WERI-Rb-1 (cell line): Measurements from ENCODE around the gene INPP5K.
A peak's percentile ranks its signal among the peaks of the same experiment; 100 is the strongest.

Experiments used
- DNase-seq: peaks from one replicate; pipeline ENCODE4 v3.0.0-alpha.2; 2020
- H3K27ac ChIP-seq: fragments of 250-450 bp; sonication (Bioruptor Pico); 2 replicates; pipeline ENCODE4 v1.5.1; 2020; ENCODE audit warnings: mild to moderate bottlenecking, moderate library complexity
- H3K27me3 ChIP-seq: fragments of 250-450 bp; sonication (Bioruptor Pico); 2 replicates; pipeline ENCODE4 v1.5.1; 2021; ENCODE audit warnings: mild to moderate bottlenecking, low read depth, moderate library complexity; ENCODE audit not compliant: insufficient read depth, severe bottlenecking
- H3K36me3 ChIP-seq: fragments of 250-450 bp; sonication (Bioruptor Pico); 2 replicates; pipeline ENCODE4 v1.5.1; 2020; ENCODE audit warnings: mild to moderate bottlenecking, moderate library complexity
- H3K4me3 ChIP-seq: 2 replicates; pipeline ENCODE4 v1.5.1; 2011; ENCODE audit warnings: low read depth, mild to moderate bottlenecking, control low read depth, low read length
- H3K9me3 ChIP-seq: fragments of 250-450 bp; sonication (Bioruptor Pico); 2 replicates; pipeline ENCODE4 v1.5.1; 2021; ENCODE audit warnings: mild to moderate bottlenecking, moderate library complexity; ENCODE audit not compliant: severe bottlenecking
- TF ChIP-seq, protein P1 (sequence below): IDR thresholded peaks from 2 replicates; pipeline ENCODE4 v1.5.1; 2011; ENCODE audit warnings: low read depth, mild to moderate bottlenecking, control low read depth, inconsistent platforms, low read length

The INPP5K gene

DNA sequence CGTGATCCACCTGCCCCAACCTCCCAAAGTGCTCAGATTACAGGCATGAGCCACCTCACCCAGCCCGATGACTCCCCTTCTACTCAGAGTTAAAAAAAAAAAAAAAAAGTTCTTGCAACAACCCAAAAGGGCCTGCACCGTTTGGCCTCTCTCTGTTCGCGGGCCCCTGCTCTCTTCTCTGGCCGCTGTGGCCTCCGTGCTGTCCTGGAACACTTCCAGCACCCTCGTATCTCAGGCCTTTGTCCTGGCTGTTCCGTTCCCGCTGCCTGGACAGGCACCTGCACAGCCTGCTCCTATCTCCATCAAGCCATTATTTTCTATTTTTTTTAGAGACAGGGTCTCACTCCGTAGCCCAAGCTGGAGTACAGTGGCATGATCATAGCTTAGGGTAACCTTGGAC, 34.7 kb downstream of the INPP5K start:
- H3K27ac ChIP-seq, result no peak overlapping the region
- DNase-seq, result no peak
- TF ChIP-seq, protein P1, sequence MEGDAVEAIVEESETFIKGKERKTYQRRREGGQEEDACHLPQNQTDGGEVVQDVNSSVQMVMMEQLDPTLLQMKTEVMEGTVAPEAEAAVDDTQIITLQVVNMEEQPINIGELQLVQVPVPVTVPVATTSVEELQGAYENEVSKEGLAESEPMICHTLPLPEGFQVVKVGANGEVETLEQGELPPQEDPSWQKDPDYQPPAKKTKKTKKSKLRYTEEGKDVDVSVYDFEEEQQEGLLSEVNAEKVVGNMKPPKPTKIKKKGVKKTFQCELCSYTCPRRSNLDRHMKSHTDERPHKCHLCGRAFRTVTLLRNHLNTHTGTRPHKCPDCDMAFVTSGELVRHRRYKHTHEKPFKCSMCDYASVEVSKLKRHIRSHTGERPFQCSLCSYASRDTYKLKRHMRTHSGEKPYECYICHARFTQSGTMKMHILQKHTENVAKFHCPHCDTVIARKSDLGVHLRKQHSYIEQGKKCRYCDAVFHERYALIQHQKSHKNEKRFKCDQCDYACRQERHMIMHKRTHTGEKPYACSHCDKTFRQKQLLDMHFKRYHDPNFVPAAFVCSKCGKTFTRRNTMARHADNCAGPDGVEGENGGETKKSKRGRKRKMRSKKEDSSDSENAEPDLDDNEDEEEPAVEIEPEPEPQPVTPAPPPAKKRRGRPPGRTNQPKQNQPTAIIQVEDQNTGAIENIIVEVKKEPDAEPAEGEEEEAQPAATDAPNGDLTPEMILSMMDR, result no peak
- H3K9me3 ChIP-seq, result peaks cover 2% of the 10 kb centered on the region
- H3K4me3 ChIP-seq, result no peak overlapping the region
- no peaks in the 10 kb centered on the region for H3K27me3 ChIP-seq
- peaks cover 37% of the 10 kb centered on the region for H3K36me3 ChIP-seq

DNA sequence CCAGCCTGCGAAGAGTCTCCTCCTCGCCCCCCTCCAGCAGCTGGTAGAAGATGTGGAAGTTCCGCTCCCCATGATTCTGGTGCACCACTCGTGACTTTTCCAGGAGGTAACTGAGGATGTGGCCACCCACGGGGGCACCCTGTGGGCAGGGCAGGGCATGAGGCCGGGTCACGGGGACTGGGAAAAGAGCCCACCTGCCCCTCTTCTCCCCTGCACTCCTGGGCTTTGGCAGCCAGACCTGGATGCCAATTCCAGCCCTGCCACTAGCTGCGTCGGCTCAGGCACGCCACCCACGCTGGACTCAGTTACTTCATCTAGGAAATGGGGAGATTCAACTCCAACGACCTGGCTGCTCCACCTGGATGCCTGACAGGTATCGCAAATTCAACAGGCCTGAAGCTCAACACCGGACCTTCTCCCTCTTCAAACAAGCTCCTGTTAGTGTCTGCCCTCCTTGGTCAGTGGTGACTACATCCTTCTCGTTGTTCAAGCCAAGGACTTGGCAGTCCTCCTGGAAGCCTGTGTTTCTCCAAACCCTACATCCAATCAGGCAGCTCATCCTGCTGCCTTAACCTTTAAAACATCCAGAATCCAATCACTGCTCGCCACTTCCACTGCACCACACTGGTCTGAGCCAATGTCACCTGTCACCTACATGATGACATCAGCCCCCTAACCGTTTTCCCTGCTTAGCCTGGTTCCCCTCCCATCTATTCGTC, 35.5 kb downstream of the INPP5K start:
- TF ChIP-seq, protein P1, result no peak
- no peak for DNase-seq
- no peak overlapping the region for H3K4me3 ChIP-seq
- H3K27ac ChIP-seq, result no peak overlapping the region
- no peaks in the 10 kb centered on the region for H3K27me3 ChIP-seq
- H3K36me3 ChIP-seq, result peaks cover 42% of the 10 kb centered on the region
- no peaks in the 10 kb centered on the region for H3K9me3 ChIP-seq

DNA sequence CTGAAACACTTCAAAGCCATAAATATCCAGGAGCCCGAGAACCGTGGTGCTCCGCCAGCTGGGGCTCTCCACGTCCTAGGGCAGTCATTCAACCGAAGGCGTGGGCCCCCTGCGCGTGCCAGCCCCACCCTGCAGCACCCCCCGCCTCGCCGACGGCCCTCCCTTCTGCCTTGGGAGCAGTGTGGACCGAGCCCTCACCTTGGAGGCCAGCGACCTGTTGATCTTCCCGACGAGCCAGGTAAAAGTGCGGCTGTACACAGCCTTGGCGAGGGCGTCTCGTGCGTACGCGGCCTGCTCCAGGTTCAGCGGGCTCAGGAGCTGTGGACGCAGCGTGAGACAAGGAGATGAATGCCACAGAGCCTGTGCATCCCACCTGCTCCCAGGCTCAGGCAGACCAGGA, 38.0 kb downstream of the INPP5K start:
- no peak overlapping the region for H3K27ac ChIP-seq
- H3K27me3 ChIP-seq, result no peaks in the 10 kb centered on the region
- H3K36me3 ChIP-seq, result peaks cover 42% of the 10 kb centered on the region
- TF ChIP-seq, protein P1, result no peak
- DNase-seq, result no peak
- no peaks in the 10 kb centered on the region for H3K9me3 ChIP-seq
- no peak overlapping the region for H3K4me3 ChIP-seq

DNA sequence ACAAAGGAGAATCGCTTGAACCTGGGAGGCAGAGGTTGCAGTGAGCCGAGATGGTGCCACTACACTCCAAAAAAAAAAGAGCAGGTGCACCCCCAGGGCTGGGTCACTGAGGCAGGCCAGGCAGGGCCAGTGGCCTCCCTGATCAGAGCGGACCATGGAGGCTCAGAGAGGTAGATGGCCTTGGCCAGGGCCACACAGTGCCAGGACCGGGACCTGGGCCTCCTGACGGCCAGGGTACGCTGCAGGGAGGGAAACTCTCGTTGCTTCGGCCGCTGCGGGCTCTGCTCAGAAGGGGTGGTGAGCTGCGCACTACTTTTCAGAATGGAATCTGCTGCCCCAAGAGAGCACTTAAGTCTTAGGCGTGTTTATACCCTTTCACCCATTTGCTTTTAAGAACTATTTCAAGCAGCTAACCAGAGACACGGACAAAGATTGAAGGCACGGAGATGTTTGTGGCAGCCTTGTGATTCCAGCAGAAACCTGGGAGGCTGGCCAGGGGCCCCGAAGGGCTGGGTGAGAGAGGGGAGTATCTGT, 41.0 kb downstream of the INPP5K start:
- H3K4me3 ChIP-seq, result no peak overlapping the region
- TF ChIP-seq, protein P1, result no peak
- H3K27me3 ChIP-seq, result no peaks in the 10 kb centered on the region
- H3K36me3 ChIP-seq, result peaks cover 25% of the 10 kb centered on the region
- no peak for DNase-seq
- no peak overlapping the region; the same call in 1 of the 2 replicates for H3K27ac ChIP-seq
- no peaks in the 10 kb centered on the region for H3K9me3 ChIP-seq

DNA sequence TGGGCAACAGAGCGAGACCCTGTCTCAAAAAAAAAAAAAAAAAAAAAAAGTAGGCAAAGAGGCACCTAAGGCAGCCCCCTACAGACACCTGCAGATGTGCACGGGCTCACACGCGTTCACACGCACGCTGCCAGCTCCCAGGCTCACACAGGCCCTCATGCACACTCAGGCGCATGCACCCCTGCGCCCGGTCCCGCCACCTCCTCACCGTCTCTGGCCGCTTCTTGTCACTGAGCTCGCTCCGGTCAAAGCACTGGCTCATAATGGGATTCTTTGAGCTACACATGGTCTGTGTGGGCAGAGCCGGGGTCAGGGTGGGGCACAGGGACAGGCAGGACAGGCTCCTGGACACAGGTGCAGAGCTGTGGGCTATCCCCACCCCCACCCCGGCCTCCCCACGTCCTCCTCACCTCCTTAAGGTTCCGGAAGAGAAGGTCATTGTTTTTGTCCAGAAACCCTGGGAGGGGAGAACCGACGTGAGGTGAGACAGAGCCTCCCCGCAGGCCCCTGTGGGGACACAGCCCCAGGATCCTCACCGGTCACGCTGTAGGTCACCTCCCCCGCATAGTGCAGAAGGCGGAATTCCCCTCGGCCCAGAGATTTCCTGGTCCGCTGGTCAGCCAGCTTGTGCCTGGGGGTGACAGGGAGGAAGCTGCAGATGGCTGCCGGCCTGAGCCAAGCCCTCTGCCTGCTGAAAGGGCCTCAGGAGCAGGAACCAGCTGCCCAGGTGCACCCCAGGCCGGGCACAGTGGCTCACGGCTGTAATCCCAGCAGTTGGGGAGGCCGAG, 41.8 kb downstream of the INPP5K start:
- Histone ChIP-seq H3K36me3 (peaks cover 27% of the 10 kb centered on the region), H3K9me3 (no peaks in the 10 kb centered on the region), H3K4me3 (no peak overlapping the region), H3K27me3 (no peaks in the 10 kb centered on the region), H3K27ac (peak overlapping the region; percentile 16; the same call in 1 of the 2 replicates)
- TF ChIP-seq, protein P1, result no peak
- DNase-seq, result peak; percentile 43
